Adrenal gland (tissue), 12 donors: ENCODE measurements around the gene TSN. TPM values are rescaled to one million over a fixed set of nuclear protein-coding genes. Genes with fewer than 3 reads are reported as not detected.

Experiments used
- DNase-seq, 7 donors: peaks; one replicate each; pipeline ENCODE4 v3.0.0-alpha.2; 2019 to 2020
- H3K27ac ChIP-seq, 5 donors: fragments of 200-600 bp; sonication (generic) in 4 of 5; 1 replicate in 3 of 5; 2 replicates in 2 of 5; pipeline versions ENCODE4 v1.5.1 to v1.8.0; 2016 to 2020; ENCODE audit warnings: mild to moderate bottlenecking in 1 of 5
- H3K27me3 ChIP-seq: fragments of 200-600 bp; 2 replicates; pipeline ENCODE4 v1.8.0; 2021
- H3K36me3 ChIP-seq, 2 donors: fragments of 200-600 bp; replicated peaks in 1 of 2; 1 replicate in 1 of 2; 2 replicates in 1 of 2; pipeline versions ENCODE4 v1.5.1 to v1.8.0; 2018 to 2022
- H3K4me1 ChIP-seq, 2 donors: fragments of 200-600 bp; replicated peaks in 1 of 2; 1 replicate in 1 of 2; 2 replicates in 1 of 2; pipeline versions ENCODE4 v1.5.1 to v1.8.0; 2018 to 2021
- H3K4me3 ChIP-seq, 4 donors: fragments of 200-600 bp; sonication (generic) in 3 of 4; one replicate each; pipeline ENCODE4 v1.5.1; 2016 to 2018
- H3K9me3 ChIP-seq, 3 donors: fragments of 200-600 bp; sonication (generic) in 1 of 3; replicated peaks in 1 of 3; 1 replicate in 2 of 3; 2 replicates in 1 of 3; pipeline versions ENCODE4 v1.5.1 to v1.8.0; 2016 to 2021
- POLR2A ChIP-seq, 2 donors: fragments of 450-650 bp; IDR thresholded peaks; one replicate each; pipeline ENCODE4 v1.6.1; 2017; ENCODE audit warnings: antibody characterized with exemption in 2 of 2, mild to moderate bottlenecking in 2 of 2, moderate library complexity in 1 of 2
- WGBS, 4 donors: extraction: QIAGEN DNeasy Blood & Tissue Kit in 2 of 4; methylation state at CpG; one replicate each; pipeline versions ENCODE4 v1.1.5 to v1.1.7; 2013 to 2017; 5-methylcytosine and 5-hydroxymethylcytosine counted together
- intact Hi-C, 2 donors: fragments of 100-400 bp; cut with DNase I; formaldehyde crosslinking; loops; one replicate each; pipeline versions ENCODE4 v1.14.1 to v1.15.0; 2022 to 2023
- polyA plus RNA-seq, 3 donors: library from polyadenylated mRNA; stranded (reverse); fragments of 200-250 nt in 2 of 3; fragments of 350-450 nt in 1 of 3; fragmentation: Illumina TruSeq in 1 of 3; extraction: RNeasy Lipid Tissue Mini Kit (QIAGEN cat#74804) in 1 of 3; gene quantifications; one replicate each; pipeline ENCODE4 v1.2.3, GENCODE V29; 2013 to 2014
- total RNA-seq, 9 donors: library from RNA; depleted of rRNA in 4 of 9; stranded (reverse); fragments of >200 nt in 4 of 9; fragments of 120-200 nt in 1 of 9; fragmentation: NEBNext Ultra II Directional in 1 of 9; extraction: Animal tissue kit (Norgen Biotek cat#: 25700) in 1 of 9; gene quantifications; one replicate each; pipeline versions ENCODE4 v1.1.0 to v1.2.4, GENCODE V29; 2013 to 2023
- TF ChIP-seq, protein P1 (sequence below), 6 experiments: fragments of 450-650 bp in 4 of 6; fragments of 200-600 bp in 2 of 6; sonication (generic) in 1 of 6; IDR thresholded peaks; 1 replicate in 5 of 6; 2 replicates in 1 of 6; pipeline versions ENCODE4 v1.5.1 to v1.8.0; 2016 to 2021; ENCODE audit warnings: antibody characterized with exemption in 6 of 6, mild to moderate bottlenecking in 2 of 6, moderate library complexity in 1 of 6
- donor health status: healthy with polysubstance abuse.
- donor health status: Bipolar disorder and iron deficiency.
- donor health status: DM: yes; HTN: yes; CAD: no.
- donor health status: DM: no; HTN: no; CAD: no.
- donor health status: DM: no; HTN: no; CAD: no.
- donor health status: DM: yes; HTN: yes; CAD: no.

Gene TSN
- total and polyA plus RNA-seq, 12 donors = 16.3 to 152 (median 47.3) TPM

DNA sequence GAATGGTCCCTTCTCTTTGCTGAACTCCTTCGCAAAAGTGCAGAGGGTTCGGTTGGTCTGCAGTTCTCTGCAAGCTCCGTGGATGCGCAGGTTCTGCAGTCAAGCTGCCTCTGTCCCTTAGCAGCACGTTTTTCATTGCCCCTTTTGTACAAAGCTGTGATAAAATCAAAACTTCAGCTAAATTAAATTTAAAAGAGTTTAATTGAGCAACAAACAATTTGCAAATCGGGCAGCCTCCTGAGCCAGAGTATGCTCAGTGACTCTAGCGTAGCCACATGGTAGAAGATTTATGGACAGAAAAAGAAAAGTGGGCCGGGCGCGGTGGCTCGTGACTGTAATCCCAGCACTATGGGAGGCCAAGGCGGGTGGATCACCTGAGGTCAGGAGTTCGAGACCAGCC lies 18.8 kb downstream of the TSN start:
- TF ChIP-seq, protein P1, sequence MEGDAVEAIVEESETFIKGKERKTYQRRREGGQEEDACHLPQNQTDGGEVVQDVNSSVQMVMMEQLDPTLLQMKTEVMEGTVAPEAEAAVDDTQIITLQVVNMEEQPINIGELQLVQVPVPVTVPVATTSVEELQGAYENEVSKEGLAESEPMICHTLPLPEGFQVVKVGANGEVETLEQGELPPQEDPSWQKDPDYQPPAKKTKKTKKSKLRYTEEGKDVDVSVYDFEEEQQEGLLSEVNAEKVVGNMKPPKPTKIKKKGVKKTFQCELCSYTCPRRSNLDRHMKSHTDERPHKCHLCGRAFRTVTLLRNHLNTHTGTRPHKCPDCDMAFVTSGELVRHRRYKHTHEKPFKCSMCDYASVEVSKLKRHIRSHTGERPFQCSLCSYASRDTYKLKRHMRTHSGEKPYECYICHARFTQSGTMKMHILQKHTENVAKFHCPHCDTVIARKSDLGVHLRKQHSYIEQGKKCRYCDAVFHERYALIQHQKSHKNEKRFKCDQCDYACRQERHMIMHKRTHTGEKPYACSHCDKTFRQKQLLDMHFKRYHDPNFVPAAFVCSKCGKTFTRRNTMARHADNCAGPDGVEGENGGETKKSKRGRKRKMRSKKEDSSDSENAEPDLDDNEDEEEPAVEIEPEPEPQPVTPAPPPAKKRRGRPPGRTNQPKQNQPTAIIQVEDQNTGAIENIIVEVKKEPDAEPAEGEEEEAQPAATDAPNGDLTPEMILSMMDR (IDR thresholded peaks at IDR 0.05) = no peak
- TF ChIP-seq POLR2A (IDR thresholded peaks at IDR 0.05) = no peak
- Histone ChIP-seq H3K27ac (no peak overlapping the region), H3K9me3 (no peaks in the 10 kb centered on the region), H3K36me3 (peaks cover 0 to under 1% of the 10 kb centered on the region in 2 donors), H3K27me3 (no peaks in the 10 kb centered on the region), H3K4me3 (no peak overlapping the region), H3K4me1 (no peaks in the 10 kb centered on the region)
- 81 to 88% (median 85%) methylated on average over 13 of the region's 13 CpGs for WGBS, 4 donors
- peak in 1 of 7 donors; percentile 73 for DNase-seq
- intact Hi-C loops = no loop called here

DNA sequence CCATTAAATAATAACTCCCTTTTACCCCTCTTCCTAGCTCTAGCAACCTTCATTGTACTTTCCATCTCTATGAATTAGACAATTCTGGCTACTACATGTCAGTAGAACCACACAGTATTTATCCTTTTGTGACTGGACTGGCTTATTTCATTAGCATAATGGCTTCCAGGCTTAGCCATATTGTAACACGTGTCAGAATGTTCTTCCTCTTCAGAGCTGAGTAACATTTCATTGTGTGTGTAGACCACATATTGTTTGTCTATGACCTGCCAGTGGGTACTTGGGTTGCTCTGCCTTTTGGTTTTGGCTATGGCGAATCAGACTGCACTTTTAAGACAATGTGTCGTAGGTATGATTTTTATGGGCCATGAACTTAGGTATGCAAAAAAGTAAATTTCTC lies 20.9 kb downstream of the TSN start:
- intact Hi-C loops = no loop called here
- Histone ChIP-seq H3K27me3 (no peaks in the 10 kb centered on the region), H3K27ac (no peak overlapping the region), H3K36me3 (no peaks in the 10 kb centered on the region), H3K4me1 (no peaks in the 10 kb centered on the region), H3K4me3 (no peak overlapping the region), H3K9me3 (no peaks in the 10 kb centered on the region)
- TF ChIP-seq POLR2A (IDR thresholded peaks at IDR 0.05) = no peak
- TF ChIP-seq, protein P1 (IDR thresholded peaks at IDR 0.05) = no peak
- no peak for DNase-seq
- 70 to 85% (median 80%) methylated on average over 3 of the region's 3 CpGs for WGBS, 4 donors

DNA sequence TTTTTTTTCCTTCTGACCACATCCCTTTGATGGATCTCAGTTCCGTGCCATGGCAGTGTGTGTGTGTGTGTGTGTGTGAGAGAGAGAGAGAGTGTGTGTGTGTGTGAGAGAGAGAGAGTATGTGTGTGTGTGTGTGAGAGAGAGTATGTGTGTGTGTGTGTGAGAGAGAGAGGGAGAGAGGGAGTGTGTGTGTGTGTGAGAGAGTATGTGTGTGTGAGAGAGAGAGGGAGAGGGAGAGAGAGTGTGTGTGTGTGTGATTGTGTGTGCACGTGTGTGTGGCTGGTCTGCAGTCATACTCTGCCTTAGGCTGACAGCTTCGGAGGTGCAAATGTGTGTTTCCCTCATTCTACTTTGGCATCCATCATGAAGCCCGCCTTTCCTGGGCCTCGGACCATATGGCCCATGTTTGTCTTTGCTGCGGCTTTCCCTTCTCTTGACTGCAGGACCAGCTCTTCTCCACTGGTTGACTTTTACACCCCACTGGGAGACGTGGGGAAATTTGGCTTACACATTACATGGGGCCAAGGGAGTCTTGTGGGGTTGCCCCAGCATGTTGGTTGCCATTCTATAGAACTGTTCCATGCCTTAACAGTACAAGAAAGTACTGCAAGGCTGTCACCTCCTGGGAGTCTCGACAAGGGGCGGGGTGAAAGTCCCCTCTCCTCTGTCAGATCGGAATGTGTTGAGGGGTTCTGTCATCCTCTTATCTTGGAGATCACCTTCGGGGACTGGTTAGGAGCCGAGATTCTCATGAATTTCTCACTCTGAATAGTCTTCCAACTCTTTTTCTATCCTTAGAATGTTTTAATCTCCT lies 21.6 kb downstream of the TSN start:
- Histone ChIP-seq H3K9me3 (no peaks in the 10 kb centered on the region), H3K4me1 (no peaks in the 10 kb centered on the region), H3K27ac (no peak overlapping the region), H3K4me3 (no peak overlapping the region), H3K36me3 (no peaks in the 10 kb centered on the region), H3K27me3 (no peaks in the 10 kb centered on the region)
- DNase-seq = no peak
- intact Hi-C loops = no loop called here
- TF ChIP-seq, protein P1 (IDR thresholded peaks at IDR 0.05) = no peak
- no peak for TF ChIP-seq POLR2A (IDR thresholded peaks at IDR 0.05)
- WGBS, 4 donors = 59 to 68% (median 60%) methylated on average over 12 of the region's 12 CpGs

DNA sequence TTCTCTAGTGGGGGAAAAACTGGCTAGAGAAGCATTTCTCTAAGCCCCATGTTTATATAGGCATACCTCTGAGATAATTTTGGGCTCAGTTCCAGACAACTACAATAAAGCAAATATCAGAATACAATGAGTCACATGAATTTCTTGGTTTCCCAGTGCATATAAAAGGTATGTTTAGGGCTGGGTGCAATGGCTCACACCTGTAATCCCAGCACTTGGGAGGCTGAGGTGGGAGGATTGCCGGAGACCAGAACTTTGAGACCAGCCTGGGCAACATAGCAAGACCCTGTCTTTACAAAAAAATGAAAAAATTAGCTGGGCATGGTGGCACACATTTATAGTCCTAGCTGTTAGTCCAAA lies 22.2 kb downstream of the TSN start:
- TF ChIP-seq, protein P1 (IDR thresholded peaks at IDR 0.05) = no peak
- TF ChIP-seq POLR2A (IDR thresholded peaks at IDR 0.05) = no peak
- Histone ChIP-seq H3K4me3 (no peak overlapping the region), H3K36me3 (no peaks in the 10 kb centered on the region), H3K9me3 (no peaks in the 10 kb centered on the region), H3K27me3 (no peaks in the 10 kb centered on the region), H3K27ac (no peak overlapping the region), H3K4me1 (no peaks in the 10 kb centered on the region)
- no peak for DNase-seq
- WGBS, 4 donors = 91 to 100% (median 96%) methylated on average over 1 of the region's 1 CpG
- intact Hi-C loops = no loop called here
